Right renal cortex interstitium (tissue), 3 donors: ENCODE measurements around the gene GOLGA6L2. TPM values are rescaled to one million over a fixed set of nuclear protein-coding genes. Genes with fewer than 3 reads are reported as not detected.

ENCODE experiments used
- DNase-seq, 3 donors: peaks; one replicate each; pipeline ENCODE4 v3.0.0-alpha.2; 2013; ENCODE audit warnings: low read depth in 3 of 3, low spot score in 2 of 3
- polyA plus RNA-seq, 3 donors: library from polyadenylated mRNA; unstranded; fragments of 120-200 nt; gene quantifications; one replicate each; pipeline ENCODE4 v1.2.1, GENCODE V29; 2013; ENCODE audit not compliant: insufficient read length in 3 of 3

The GOLGA6L2 gene
- polyA plus RNA-seq, 3 donors: not detected

DNA sequence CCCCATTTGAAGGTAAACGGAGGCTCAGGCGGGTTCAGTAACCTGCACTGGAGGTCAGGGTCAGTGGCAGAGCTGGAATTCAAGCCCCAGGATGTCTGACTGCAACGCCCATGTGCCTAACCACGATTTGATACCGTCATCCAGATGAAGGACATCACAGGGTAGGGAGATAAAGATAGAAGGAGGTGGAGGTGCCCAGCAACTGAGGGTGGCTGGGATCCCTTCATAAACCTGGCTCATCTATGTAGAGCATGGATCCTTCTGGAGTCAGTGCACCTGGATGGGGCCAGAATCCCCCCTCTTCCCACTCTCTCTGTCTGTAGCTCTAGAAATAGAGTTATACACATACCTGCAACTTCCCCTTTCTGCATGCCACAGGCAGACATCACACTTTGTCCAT lies 51.2 kb downstream of the GOLGA6L2 start:
- DNase-seq: no peak

DNA sequence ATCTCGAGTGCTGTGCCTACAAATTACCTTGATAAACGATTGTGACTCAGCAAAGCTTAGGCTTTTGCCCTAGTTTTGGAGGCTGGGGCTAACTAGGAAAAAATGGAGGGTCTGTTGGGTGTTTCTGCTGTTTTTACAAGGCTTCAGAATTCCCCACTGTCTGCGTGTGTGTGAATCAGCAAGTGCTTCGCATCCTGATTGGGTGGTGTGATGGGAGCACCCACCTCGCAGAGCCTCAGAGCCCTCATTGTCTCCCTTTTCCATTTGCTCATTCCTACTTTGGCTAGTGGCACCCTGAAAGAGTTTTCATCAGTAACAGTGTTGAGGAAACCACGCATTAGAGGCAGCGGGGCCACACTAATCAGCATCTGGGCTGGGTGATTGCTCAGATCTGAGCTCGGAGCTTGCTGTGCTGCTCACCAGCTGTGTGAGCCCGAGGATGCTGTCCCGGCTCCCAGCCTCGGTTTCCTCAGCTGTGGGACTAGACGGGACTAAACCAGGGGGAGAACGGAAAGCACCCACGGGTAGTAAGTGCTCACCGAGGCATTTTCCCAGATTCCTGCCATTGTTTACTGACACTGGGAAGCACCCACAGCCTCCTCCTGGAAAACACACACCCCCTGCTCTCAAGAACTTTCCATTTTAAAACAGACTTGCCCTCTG lies 51.9 kb downstream of the GOLGA6L2 start:
- no peak for DNase-seq

Other genes starting within 250 kb of the GOLGA6L2 start
- not detected for gene GOLGA6L26, start 113.0 kb downstream of the GOLGA6L2 start, polyA plus RNA-seq
- under 1 TPM; 0.60 to 0.91 (median 0.90) TPM for gene GOLGA8S, start 92.5 kb downstream of the GOLGA6L2 start, polyA plus RNA-seq
- gene MKRN3, start 118.4 kb upstream of the GOLGA6L2 start, polyA plus RNA-seq: 1 to 10 TPM in 2 of 3 donors, under 1 TPM in 1; 0.89 to 1.9 (median 1.8) TPM
- 1 to 10 TPM; 3.6 to 4.1 (median 3.8) TPM for gene MAGEL2, start 200.6 kb upstream of the GOLGA6L2 start, polyA plus RNA-seq
- gene NDN, start 240.1 kb upstream of the GOLGA6L2 start, polyA plus RNA-seq: 10 to 100 TPM; 76.2 to 79.7 (median 77.2) TPM